Calu3 (cell line): Measurements from ENCODE around the gene SH3PXD2B. TPM values are rescaled to one million over a fixed set of nuclear protein-coding genes. Genes with fewer than 3 reads are reported as not detected.

Source experiments
- BruUV-seq: library from RNA; stranded (reverse); fragments of 400-500 nt; replicated peaks from 2 replicates; lab custom pipeline; 2021; lab: Mats Ljungman, UMichigan
- CTCF ChIA-PET: fragments of 300-600 bp; sonication (Branson Sonifier 250); formaldehyde crosslinking; loops from one replicate; lab custom pipeline; 2022; ENCODE audit warnings: antibody characterized with exemption; lab: Charles Lee
- DNase-seq: peaks from one replicate; pipeline ENCODE4 v3.0.0; 2022
- H3K27ac Mint-ChIP-seq: one replicate; pipeline ENCODE4 v1.8.0; 2022; ENCODE audit warnings: mixed read lengths; ENCODE audit not compliant: unreplicated experiment
- H3K27me3 Mint-ChIP-seq: one replicate; pipeline ENCODE4 v1.8.0; 2022; ENCODE audit warnings: mixed read lengths; ENCODE audit not compliant: unreplicated experiment
- H3K36me3 Mint-ChIP-seq: one replicate; pipeline ENCODE4 v1.8.0; 2022; ENCODE audit warnings: mild to moderate bottlenecking, moderate library complexity, mixed read lengths; ENCODE audit not compliant: insufficient read depth, unreplicated experiment
- H3K4me1 Mint-ChIP-seq: one replicate; pipeline ENCODE4 v1.8.0; 2022; ENCODE audit warnings: mild to moderate bottlenecking, low read depth, mixed read lengths; ENCODE audit not compliant: unreplicated experiment
- H3K4me3 Mint-ChIP-seq: one replicate; pipeline ENCODE4 v1.8.0; 2022; ENCODE audit warnings: mild to moderate bottlenecking, low read depth, moderate library complexity, mixed read lengths; ENCODE audit not compliant: unreplicated experiment
- H3K9me3 Mint-ChIP-seq: one replicate; pipeline ENCODE4 v1.8.0; 2022; ENCODE audit warnings: low read depth, mixed read lengths; ENCODE audit not compliant: unreplicated experiment
- CTCF ChIP-seq: fragments of 200-600 bp; IDR thresholded peaks from one replicate; pipeline ENCODE4 v1.8.0; 2022; ENCODE audit warnings: antibody characterized with exemption; ENCODE audit not compliant: unreplicated experiment
- intact Hi-C: fragments of 100-400 bp; cut with micrococcal nuclease; formaldehyde crosslinking; loops from one replicate; pipeline ENCODE4 v1.10.0; 2022; ENCODE audit not compliant: unreplicated experiment
- total RNA-seq: library from RNA; stranded (reverse); gene quantifications from 2 replicates; pipeline ENCODE4 v1.2.3, GENCODE V29; 2022

SH3PXD2B gene
- total RNA-seq, 1 experiment from 2014 or later: 25.6 TPM

GRCh38 chr5:172339264-172340180, 114.8 kb downstream of the SH3PXD2B start:
- no peak for DNase-seq
- CTCF ChIA-PET: interaction anchor here (0.6 to 1.6 kb wide), 2 partner anchors 98 to 959 kb away, joined by 3 to 4 read pairs; no protein-coding TSS in a partner anchor
- no peak overlapping the region for H3K27ac Mint-ChIP-seq
- no peaks in the 10 kb centered on the region for H3K27me3 Mint-ChIP-seq
- TF ChIP-seq CTCF: no peak
- peaks cover 13% of the 10 kb centered on the region for H3K36me3 Mint-ChIP-seq
- peaks cover 3% of the 10 kb centered on the region for H3K4me1 Mint-ChIP-seq
- H3K9me3 Mint-ChIP-seq: no peaks in the 10 kb centered on the region
- no TSS peak for BruUV-seq
- intact Hi-C loops: no loop called here
- no peak overlapping the region for H3K4me3 Mint-ChIP-seq

- Mint-ChIP-seq H3K9me3 (no peaks in the 10 kb centered on the region), H3K4me1 (no peaks in the 10 kb centered on the region), H3K4me3 (no peak overlapping the region), H3K27me3 (no peaks in the 10 kb centered on the region), H3K36me3 (peaks cover 12% of the 10 kb centered on the region), H3K27ac (no peak overlapping the region)
- no peak for TF ChIP-seq CTCF
- intact Hi-C loops: no loop called here
- no peak for DNase-seq
- BruUV-seq: no TSS peak
- CTCF ChIA-PET: interaction anchor here (1.0 kb wide), 1 partner anchor 124 kb away, joined by 4 read pairs; no protein-coding TSS in a partner anchor
These were observed 117.5 kb downstream of the SH3PXD2B start for GRCh38 chr5:172336676-172337285.

- Mint-ChIP-seq H3K9me3 (no peaks in the 10 kb centered on the region), H3K4me3 (no peak overlapping the region), H3K36me3 (peaks cover 12% of the 10 kb centered on the region), H3K27me3 (no peaks in the 10 kb centered on the region), H3K27ac (no peak overlapping the region), H3K4me1 (no peaks in the 10 kb centered on the region)
- CTCF ChIA-PET: interaction anchor here (1.0 kb wide), 1 partner anchor 124 kb away, joined by 4 read pairs; no protein-coding TSS in a partner anchor
- intact Hi-C loops: no loop called here
- no peak for TF ChIP-seq CTCF
- DNase-seq: no peak
- BruUV-seq: no TSS peak
These were observed 118.1 kb downstream of the SH3PXD2B start for GRCh38 chr5:172336264-172336663.

GRCh38 chr5:172335721-172336120, 118.6 kb downstream of the SH3PXD2B start:
- Mint-ChIP-seq H3K4me1 (no peaks in the 10 kb centered on the region), H3K36me3 (peaks cover 12% of the 10 kb centered on the region), H3K9me3 (no peaks in the 10 kb centered on the region), H3K4me3 (no peak overlapping the region), H3K27me3 (no peaks in the 10 kb centered on the region), H3K27ac (no peak overlapping the region)
- intact Hi-C loops: no loop called here
- TF ChIP-seq CTCF: no peak
- DNase-seq: no peak
- CTCF ChIA-PET: interaction anchor here (0.6 to 1.0 kb wide), 2 partner anchors 13 to 125 kb away, joined by 3 to 4 read pairs; no protein-coding TSS in a partner anchor
- no TSS peak for BruUV-seq
